WTC11 (cell line): ENCODE results near the gene NBEA.

Experiments
- ATF3 ChIP-seq: sonication (generic); formaldehyde crosslinking; conservative IDR thresholded peaks from 2 replicates; pipeline ENCODE4 v1.8.1; 2022; ENCODE audit warnings: mild to moderate bottlenecking, missing genetic modification reagents
- E2F4 ChIP-seq: sonication (generic); formaldehyde crosslinking; IDR thresholded peaks from 2 replicates; pipeline ENCODE4 v1.8.1; 2022; ENCODE audit warnings: low read depth, mild to moderate bottlenecking, moderate library complexity, missing genetic modification reagents, borderline replicate concordance
- FOXP4 ChIP-seq: sonication (generic); formaldehyde crosslinking; IDR thresholded peaks from 2 replicates; pipeline ENCODE4 v1.8.0; 2022; ENCODE audit warnings: mild to moderate bottlenecking, missing genetic modification reagents
- NFYB ChIP-seq: sonication (generic); formaldehyde crosslinking; conservative IDR thresholded peaks from 2 replicates; pipeline ENCODE4 v1.8.0; 2022; ENCODE audit warnings: low read depth, missing genetic modification reagents
- SOX15 ChIP-seq: fragments of 250-450 bp; sonication (Bioruptor Pico); IDR thresholded peaks from 2 replicates; pipeline ENCODE4 v1.9.0; 2021; ENCODE audit warnings: mild to moderate bottlenecking
- USF1 ChIP-seq: sonication (generic); formaldehyde crosslinking; IDR thresholded peaks from 2 replicates; pipeline ENCODE4 v1.8.0; 2022; ENCODE audit warnings: mild to moderate bottlenecking, missing genetic modification reagents
- ZNF219 ChIP-seq: sonication (generic); formaldehyde crosslinking; IDR thresholded peaks from 2 replicates; pipeline ENCODE4 v1.8.0; 2023; ENCODE audit warnings: missing genetic modification reagents, mild to moderate bottlenecking, borderline replicate concordance
- TF ChIP-seq, protein P1 (sequence below): fragments of 200-600 bp; IDR thresholded peaks from 2 replicates; pipeline ENCODE4 v1.8.0; 2022; ENCODE audit warnings: antibody characterized with exemption
- TF ChIP-seq, protein P2 (sequence below): sonication (generic); formaldehyde crosslinking; IDR thresholded peaks from 2 replicates; pipeline ENCODE4 v1.8.1; 2022; ENCODE audit warnings: mild to moderate bottlenecking, moderate library complexity, missing genetic modification reagents
- TF ChIP-seq, protein P3 (sequence below): fragments of 250-450 bp; sonication (Bioruptor Pico); IDR thresholded peaks from 2 replicates; pipeline ENCODE4 v2.1.2; 2022; ENCODE audit warnings: mild to moderate bottlenecking, moderate library complexity

- TF ChIP-seq FOXP4 (CRISPR knock-in tag) (no peak), ZNF219 (CRISPR knock-in tag) (no peak), E2F4 (no peak), ATF3 (CRISPR knock-in tag) (no peak), NFYB (CRISPR knock-in tag) (no peak), USF1 (CRISPR knock-in tag) (no peak), SOX15 (CRISPR knock-in tag) (no peak)
- TF ChIP-seq, protein P1, sequence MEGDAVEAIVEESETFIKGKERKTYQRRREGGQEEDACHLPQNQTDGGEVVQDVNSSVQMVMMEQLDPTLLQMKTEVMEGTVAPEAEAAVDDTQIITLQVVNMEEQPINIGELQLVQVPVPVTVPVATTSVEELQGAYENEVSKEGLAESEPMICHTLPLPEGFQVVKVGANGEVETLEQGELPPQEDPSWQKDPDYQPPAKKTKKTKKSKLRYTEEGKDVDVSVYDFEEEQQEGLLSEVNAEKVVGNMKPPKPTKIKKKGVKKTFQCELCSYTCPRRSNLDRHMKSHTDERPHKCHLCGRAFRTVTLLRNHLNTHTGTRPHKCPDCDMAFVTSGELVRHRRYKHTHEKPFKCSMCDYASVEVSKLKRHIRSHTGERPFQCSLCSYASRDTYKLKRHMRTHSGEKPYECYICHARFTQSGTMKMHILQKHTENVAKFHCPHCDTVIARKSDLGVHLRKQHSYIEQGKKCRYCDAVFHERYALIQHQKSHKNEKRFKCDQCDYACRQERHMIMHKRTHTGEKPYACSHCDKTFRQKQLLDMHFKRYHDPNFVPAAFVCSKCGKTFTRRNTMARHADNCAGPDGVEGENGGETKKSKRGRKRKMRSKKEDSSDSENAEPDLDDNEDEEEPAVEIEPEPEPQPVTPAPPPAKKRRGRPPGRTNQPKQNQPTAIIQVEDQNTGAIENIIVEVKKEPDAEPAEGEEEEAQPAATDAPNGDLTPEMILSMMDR: no peak
- TF ChIP-seq, protein P2, sequence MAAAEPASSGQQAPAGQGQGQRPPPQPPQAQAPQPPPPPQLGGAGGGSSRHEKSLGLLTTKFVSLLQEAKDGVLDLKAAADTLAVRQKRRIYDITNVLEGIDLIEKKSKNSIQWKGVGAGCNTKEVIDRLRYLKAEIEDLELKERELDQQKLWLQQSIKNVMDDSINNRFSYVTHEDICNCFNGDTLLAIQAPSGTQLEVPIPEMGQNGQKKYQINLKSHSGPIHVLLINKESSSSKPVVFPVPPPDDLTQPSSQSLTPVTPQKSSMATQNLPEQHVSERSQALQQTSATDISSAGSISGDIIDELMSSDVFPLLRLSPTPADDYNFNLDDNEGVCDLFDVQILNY (CRISPR knock-in tag): no peak
- TF ChIP-seq, protein P3, sequence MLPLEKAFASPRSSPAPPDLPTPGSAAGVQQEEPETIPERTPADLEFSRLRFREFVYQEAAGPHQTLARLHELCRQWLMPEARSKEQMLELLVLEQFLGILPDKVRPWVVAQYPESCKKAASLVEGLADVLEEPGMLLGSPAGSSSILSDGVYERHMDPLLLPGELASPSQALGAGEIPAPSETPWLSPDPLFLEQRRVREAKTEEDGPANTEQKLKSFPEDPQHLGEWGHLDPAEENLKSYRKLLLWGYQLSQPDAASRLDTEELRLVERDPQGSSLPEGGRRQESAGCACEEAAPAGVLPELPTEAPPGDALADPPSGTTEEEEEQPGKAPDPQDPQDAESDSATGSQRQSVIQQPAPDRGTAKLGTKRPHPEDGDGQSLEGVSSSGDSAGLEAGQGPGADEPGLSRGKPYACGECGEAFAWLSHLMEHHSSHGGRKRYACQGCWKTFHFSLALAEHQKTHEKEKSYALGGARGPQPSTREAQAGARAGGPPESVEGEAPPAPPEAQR (CRISPR knock-in tag): no peak
Measured at GRCh38 chr13:35693134-35693784, 751.2 kb downstream of the NBEA start.
